Measurements from ENCODE around the gene ALG3. TPM values are rescaled to one million over a fixed set of nuclear protein-coding genes. Genes with fewer than 3 reads are reported as not detected.

Gene ALG3
- total RNA-seq, 1 donor from 2014 or later, result 33.3 TPM

DNA sequence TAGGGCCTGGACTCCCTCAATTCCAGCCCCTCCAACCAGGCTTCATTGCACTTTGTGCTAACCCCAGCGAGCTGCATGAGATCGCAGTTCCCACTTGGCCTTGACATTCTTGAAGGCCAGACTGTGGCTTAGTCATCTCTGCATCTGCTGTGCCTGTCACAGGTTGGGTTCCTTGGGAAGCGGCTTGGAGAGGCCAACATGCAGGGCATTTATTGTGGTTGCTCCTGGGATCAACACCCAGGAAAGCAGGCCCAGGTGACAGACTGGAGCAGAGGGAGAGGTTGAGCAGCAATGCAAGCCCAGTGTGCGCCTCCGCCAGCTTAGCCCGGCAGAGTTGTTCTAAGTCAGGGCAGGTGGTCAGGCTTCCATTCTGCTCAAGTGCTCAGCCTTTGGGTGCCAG lies 52.2 kb downstream of the ALG3 start:
- no peak overlapping the region for H3K4me3 Mint-ChIP-seq (ENCODE audit: unreplicated experiment)
- no peaks in the 10 kb centered on the region for H3K4me1 Mint-ChIP-seq (ENCODE audit: low read depth)
- H3K27me3 Mint-ChIP-seq (ENCODE audit: low read depth), result no peaks in the 10 kb centered on the region
- no peak overlapping the region for H3K27ac Mint-ChIP-seq (ENCODE audit: unreplicated experiment)
- no peak for TF ChIP-seq CTCF (IDR thresholded peaks at IDR 0.05)
- no peak for DNase-seq (ENCODE audit: low spot score)
- no peaks in the 10 kb centered on the region for H3K9me3 Mint-ChIP-seq (ENCODE audit: low read depth)
- peaks cover 23% of the 10 kb centered on the region for H3K36me3 Mint-ChIP-seq (ENCODE audit: low read depth)

DNA sequence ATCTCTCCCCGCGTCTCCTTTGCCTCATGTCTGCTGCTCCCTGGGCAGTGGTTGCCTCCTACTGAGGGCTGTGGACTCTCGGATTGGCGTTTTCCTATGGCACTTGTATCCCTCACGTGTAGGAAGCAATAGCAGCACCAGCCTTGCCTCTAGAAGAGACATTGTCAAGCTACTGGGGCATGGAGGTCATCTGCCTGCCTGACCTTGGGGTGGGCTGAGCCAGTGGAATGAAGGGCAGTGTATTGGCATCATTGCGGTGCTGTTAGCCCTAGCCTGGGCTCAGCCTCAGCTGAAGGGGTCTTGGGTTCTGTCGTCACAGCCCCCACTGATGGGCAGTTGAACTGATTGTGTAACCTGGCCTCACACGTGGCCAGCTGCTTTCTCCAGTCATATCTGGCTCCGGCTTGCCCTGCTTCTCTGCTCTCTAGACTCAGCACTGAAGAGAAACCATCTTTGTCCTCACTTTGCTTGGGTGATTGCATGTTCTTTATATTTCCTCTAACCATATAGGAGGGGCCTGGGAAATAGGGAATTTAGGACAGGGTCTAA lies 54.7 kb downstream of the ALG3 start:
- no peaks in the 10 kb centered on the region for H3K4me1 Mint-ChIP-seq (ENCODE audit: low read depth)
- no peak for TF ChIP-seq CTCF (IDR thresholded peaks at IDR 0.05)
- no peaks in the 10 kb centered on the region for H3K27me3 Mint-ChIP-seq (ENCODE audit: low read depth)
- H3K27ac Mint-ChIP-seq (ENCODE audit: unreplicated experiment), result no peak overlapping the region
- DNase-seq (ENCODE audit: low spot score), result no peak
- peaks cover 36% of the 10 kb centered on the region for H3K36me3 Mint-ChIP-seq (ENCODE audit: low read depth)
- H3K4me3 Mint-ChIP-seq (ENCODE audit: unreplicated experiment), result no peak overlapping the region
- no peaks in the 10 kb centered on the region for H3K9me3 Mint-ChIP-seq (ENCODE audit: low read depth)

DNA sequence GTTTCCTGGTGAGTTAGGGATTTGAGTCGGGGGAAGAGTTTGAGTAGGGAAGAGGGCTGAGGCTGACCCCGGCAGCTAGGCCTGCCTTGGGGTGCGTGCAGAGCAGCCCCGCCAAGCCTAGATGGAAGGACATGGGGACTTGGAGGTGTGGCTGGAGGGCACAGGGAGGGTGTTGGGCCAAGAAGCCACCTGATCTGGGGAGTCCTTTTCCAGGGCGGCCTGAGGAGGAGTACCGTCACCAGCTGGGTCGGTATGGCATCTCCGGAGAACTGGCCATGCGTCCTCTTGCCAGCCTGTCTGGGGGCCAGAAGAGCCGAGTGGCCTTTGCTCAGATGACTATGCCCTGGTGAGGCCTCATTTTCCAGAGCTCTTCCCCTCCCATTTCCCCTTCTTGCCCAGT lies 55.9 kb downstream of the ALG3 start:
- Mint-ChIP-seq H3K9me3 (ENCODE audit: low read depth) (no peaks in the 10 kb centered on the region), H3K27ac (ENCODE audit: unreplicated experiment) (no peak overlapping the region), H3K4me3 (ENCODE audit: unreplicated experiment) (no peak overlapping the region), H3K36me3 (ENCODE audit: low read depth) (peaks cover 43% of the 10 kb centered on the region), H3K4me1 (ENCODE audit: low read depth) (peaks cover 7% of the 10 kb centered on the region), H3K27me3 (ENCODE audit: low read depth) (no peaks in the 10 kb centered on the region)
- DNase-seq (ENCODE audit: low spot score), result no peak
- no peak for TF ChIP-seq CTCF (IDR thresholded peaks at IDR 0.05)

Small RNA genes lying within 50 kb of the gene (microRNA-seq; reads per million reads assigned to microRNA genes)
- gene MIR1224 (ENCODE audit: borderline number of aligned reads), result not detected

Other genes with a start within 250 kb of the ALG3 start
- gene ABCC5, start 231.1 kb downstream of the ALG3 start, total RNA-seq, result 22.0 to 26.8 TPM (median 23.8 TPM) in 3 replicates
- not detected in 3 replicates for gene HTR3D, start 217.2 kb downstream of the ALG3 start, total RNA-seq
- not detected in 3 replicates for gene HTR3C, start 195.9 kb downstream of the ALG3 start, total RNA-seq
- gene HTR3E, start 151.9 kb downstream of the ALG3 start, total RNA-seq, result not detected in 3 replicates
- 24.0 to 31.8 TPM (median 26.1 TPM) in 3 replicates for gene EIF2B5, start 113.6 kb downstream of the ALG3 start, total RNA-seq
- gene DVL3, start 93.6 kb downstream of the ALG3 start, total RNA-seq, result 88.1 to 113 TPM (median 102 TPM) in 3 replicates
- gene AP2M1, start 74.1 kb downstream of the ALG3 start, total RNA-seq, result 455 to 492 TPM (median 488 TPM) in 3 replicates
- gene ABCF3, start 62.8 kb downstream of the ALG3 start, total RNA-seq, result 52.8 to 68.9 TPM (median 53.8 TPM) in 3 replicates
- 0.25 TPM in 1 of 3 replicates, not detected in the others for gene VWA5B2, start 19.4 kb downstream of the ALG3 start, total RNA-seq
- gene EEF1AKMT4, start 710 bp upstream of the ALG3 start, total RNA-seq, result 4.3 to 5.0 TPM (median 4.4 TPM) in 3 replicates
- gene CAMK2N2, start 12.6 kb upstream of the ALG3 start, total RNA-seq, result 3.2 to 5.3 TPM (median 3.9 TPM) in 3 replicates
- not detected in 3 replicates for gene ECE2, start 27.1 kb upstream of the ALG3 start, total RNA-seq
- gene PSMD2, start 50.3 kb upstream of the ALG3 start, total RNA-seq, result 237 to 288 TPM (median 238 TPM) in 3 replicates
- 388 to 532 TPM (median 403 TPM) in 3 replicates for gene EIF4G1, start 65.6 kb upstream of the ALG3 start, total RNA-seq
- 13.4 to 15.3 TPM (median 13.4 TPM) in 3 replicates for gene FAM131A, start 88.6 kb upstream of the ALG3 start, total RNA-seq
- gene CLCN2, start 112.6 kb upstream of the ALG3 start, total RNA-seq, result 3.1 to 6.5 TPM (median 3.1 TPM) in 3 replicates
- gene POLR2H, start 112.7 kb upstream of the ALG3 start, total RNA-seq, result 49.8 to 71.0 TPM (median 50.4 TPM) in 3 replicates
- not detected in 3 replicates for gene THPO, start 129.2 kb upstream of the ALG3 start, total RNA-seq
- 1.4 to 4.7 TPM (median 1.5 TPM) in 3 replicates for gene CHRD, start 131.1 kb upstream of the ALG3 start, total RNA-seq